ENCODE data around the gene MAP3K15. TPM values are rescaled to one million over a fixed set of nuclear protein-coding genes. Genes with fewer than 3 reads are reported as not detected.

MAP3K15 gene
- total RNA-seq, 1 experiment from 2014 or later: 1.3 TPM

- Histone ChIP-seq H3K9me2 (ENCODE audit: insufficient read depth) (no peaks in the 10 kb centered on the region), H2AFZ (ENCODE audit: low read depth, low read length, poor library complexity, severe bottlenecking) (no peak overlapping the region), H3K27ac (ENCODE audit: low read depth, low read length) (no peak overlapping the region), H3K36me3 (ENCODE audit: control insufficient read depth in 1 of 2, insufficient read depth in 2 of 2, low read length in 2 of 2) (no peaks in the 10 kb centered on the region; a peak in 1 of 4 replicates), H3K9ac (ENCODE audit: low read length) (no peak overlapping the region), H3K4me2 (ENCODE audit: low read length) (no peak overlapping the region), H3K79me2 (ENCODE audit: insufficient read depth, low read length) (no peaks in the 10 kb centered on the region), H3K4me3 (replicated peaks in 1 of 2; ENCODE audit: low read depth in 1 of 2, low read length in 2 of 2) (no peak overlapping the region), H3K9me3 (ENCODE audit: control insufficient read depth in 1 of 2, insufficient read depth in 1 of 2, low read depth in 1 of 2, low read length in 2 of 2) (no peaks in the 10 kb centered on the region), H3K27me3 (ENCODE audit: insufficient read depth, low read length) (no peaks in the 10 kb centered on the region), H3K4me1 (ENCODE audit: control insufficient read depth in 1 of 2, insufficient read depth in 2 of 2, low read length in 2 of 2) (no peaks in the 10 kb centered on the region), H4K20me1 (ENCODE audit: insufficient read depth) (no peaks in the 10 kb centered on the region)
- no TSS peak for BruUV-seq (replicated peaks)
- intact Hi-C loops (cut with micrococcal nuclease): no loop called here
- ChIA-PET CTCF (no interaction called here), RAD21 (ENCODE audit: low non-redundant PET in 1 of 2, low total read pairs in 2 of 2, uncharacterized antibody in 2 of 2, unreplicated experiment in 2 of 2) (no interaction called here), POLR2A (no interaction called here)
- no peak for DNase-seq (ENCODE audit: low read depth, low spot score)
- TF ChIP-seq ZNF274 (IDR thresholded peaks at IDR 0.05; ENCODE audit: low read depth, low read length): no peak
- TF ChIP-seq RAD21 (IDR thresholded peaks at IDR 0.05; ENCODE audit: low read depth): no peak
- no peak for TF ChIP-seq REST (IDR thresholded peaks at IDR 0.05; ENCODE audit: low read depth)
- no peak for TF ChIP-seq ZBTB33 (IDR thresholded peaks at IDR 0.05; ENCODE audit: extremely low read depth, insufficient replicate concordance, low read length)
- no peak for TF ChIP-seq POLR2AphosphoS5 (IDR thresholded peaks at IDR 0.05; ENCODE audit: low read depth, low read length)
- TF ChIP-seq FOSL1 (IDR thresholded peaks at IDR 0.05; ENCODE audit: low read depth): no peak
- TF ChIP-seq ZFX (IDR thresholded peaks at IDR 0.05): no peak
- no peak for TF ChIP-seq POLR2A (IDR thresholded peaks at IDR 0.05; ENCODE audit: borderline replicate concordance, extremely low read depth, insufficient read depth, insufficient read length)
- no peak for TF ChIP-seq ELF1 (IDR thresholded peaks at IDR 0.05; ENCODE audit: borderline replicate concordance, low read depth)
- no peak for TF ChIP-seq YY1 (IDR thresholded peaks at IDR 0.05; ENCODE audit: extremely low read depth, insufficient replicate concordance, low read depth, low read length)
- no peak for ATAC-seq
Measured at GRCh38 chrX:19549838-19550237, 34.5 kb upstream of the MAP3K15 start.

Data from HCT116 (cell line).